ENCODE measurements around the gene CCDC195. TPM values are rescaled to one million over a fixed set of nuclear protein-coding genes. Genes with fewer than 3 reads are reported as not detected.
"Not testable (repeated sequence)": the region's sequence is repeated elsewhere in the genome, so short reads cannot be mapped to it uniquely, and the experiment has no call there.

The CCDC195 gene
- polyA plus RNA-seq, 1 donor (not counting 4 experiments of a cell fraction or from before 2014, with no cell fraction given), result not detected

- H2AFZ ChIP-seq (ENCODE audit: control insufficient read depth, low read length); H3K79me2 ChIP-seq (ENCODE audit: control insufficient read depth, insufficient read depth, low read length); dilution Hi-C loops (cut with MboI; ENCODE audit: extremely low pct_ligation_motif_present, low sequenced_read_pairs); H3K4me1 ChIP-seq (ENCODE audit: control insufficient read depth, extremely low read depth, insufficient read depth, low read length); H3K9ac ChIP-seq (ENCODE audit: control insufficient read depth, extremely low read depth, insufficient read depth, low read length); H3K36me3 ChIP-seq (ENCODE audit: control insufficient read depth in 2 of 2, extremely low read depth in 1 of 2, insufficient read depth in 2 of 2, low read length in 2 of 2); H3K9me1 ChIP-seq (ENCODE audit: control insufficient read depth, extremely low read depth, insufficient read depth, low read length); H3K27ac ChIP-seq (ENCODE audit: control insufficient read depth, insufficient read depth, low read length); H3K4me3 ChIP-seq (ENCODE audit: control insufficient read depth in 2 of 3, extremely low read depth in 1 of 3, insufficient read depth in 2 of 3, low read depth in 1 of 3, low read length in 3 of 3); H3K4me2 ChIP-seq (ENCODE audit: control insufficient read depth, extremely low read depth, insufficient read depth, low read depth, low read length); DNase-seq (ENCODE audit: low read depth, low spot score); FAIRE-seq; H4K20me1 ChIP-seq (ENCODE audit: control insufficient read depth, extremely low read depth, insufficient read depth, low read length); H3K9me3 ChIP-seq (ENCODE audit: control insufficient read depth, low read depth, low read length); H3K27me3 ChIP-seq (ENCODE audit: control insufficient read depth, extremely low read depth, insufficient read depth, low read length): not testable (repeated sequence)
Observed at GRCh38 chr2:224661708-224662107, 54.5 kb downstream of the CCDC195 start.

GRCh38 chr2:224659714-224660113, 56.5 kb downstream of the CCDC195 start:
- dilution Hi-C loops (cut with MboI; ENCODE audit: extremely low pct_ligation_motif_present, low sequenced_read_pairs), result no loop called here

More at GRCh38 chr2:224659714-224660113, 56.5 kb downstream of the CCDC195 start:
- H4K20me1 ChIP-seq (ENCODE audit: control insufficient read depth, extremely low read depth, insufficient read depth, low read length), result no peaks in the 10 kb centered on the region
- DNase-seq (ENCODE audit: low read depth, low spot score), result no peak
- no peaks in the 10 kb centered on the region for H3K9me1 ChIP-seq (ENCODE audit: control insufficient read depth, extremely low read depth, insufficient read depth, low read length)
- H3K4me1 ChIP-seq (ENCODE audit: control insufficient read depth, extremely low read depth, insufficient read depth, low read length), result no peaks in the 10 kb centered on the region
- no peak for FAIRE-seq
- TF ChIP-seq EZH2 (IDR thresholded peaks at IDR 0.05; ENCODE audit: low read length), result no peak
- TF ChIP-seq CTCF (optimal IDR thresholded peaks at IDR 0.05 in 1 of 3, IDR thresholded peaks at IDR 0.05 in 1 of 3, conservative IDR thresholded peaks at IDR 0.05 in 1 of 3; ENCODE audit: extremely low read depth in 1 of 3, insufficient read depth in 2 of 3, low read length in 3 of 3), result no peak
- no peaks in the 10 kb centered on the region for H3K27me3 ChIP-seq (ENCODE audit: control insufficient read depth, extremely low read depth, insufficient read depth, low read length)
- no peak overlapping the region for H2AFZ ChIP-seq (ENCODE audit: control insufficient read depth, low read length)
- H3K79me2 ChIP-seq (ENCODE audit: control insufficient read depth, insufficient read depth, low read length), result no peaks in the 10 kb centered on the region
- no peak overlapping the region for H3K27ac ChIP-seq (ENCODE audit: control insufficient read depth, insufficient read depth, low read length)
- H3K9ac ChIP-seq (ENCODE audit: control insufficient read depth, extremely low read depth, insufficient read depth, low read length), result no peak overlapping the region
- no peak overlapping the region for H3K4me2 ChIP-seq (ENCODE audit: control insufficient read depth, extremely low read depth, insufficient read depth, low read depth, low read length)
- no peak overlapping the region for H3K4me3 ChIP-seq (ENCODE audit: control insufficient read depth in 2 of 3, extremely low read depth in 1 of 3, insufficient read depth in 2 of 3, low read depth in 1 of 3, low read length in 3 of 3)
- H3K36me3 ChIP-seq (ENCODE audit: control insufficient read depth in 2 of 2, extremely low read depth in 1 of 2, insufficient read depth in 2 of 2, low read length in 2 of 2), result no peaks in the 10 kb centered on the region
- H3K9me3 ChIP-seq (ENCODE audit: control insufficient read depth, low read depth, low read length), result no peaks in the 10 kb centered on the region
